GM21723 (cell line): ENCODE results near the gene MRPL48.
"Not testable (repeated sequence)": the region's sequence is repeated elsewhere in the genome, so short reads cannot be mapped to it uniquely, and the experiment has no call there.

Source experiments
- ATAC-seq: cut with Tn5 transposase; IDR thresholded peaks from one replicate; pipeline ENCODE4 v1.9.1; 2021; ENCODE audit warnings: mild to moderate bottlenecking, moderate library complexity; ENCODE audit not compliant: unreplicated experiment

Gene MRPL48

DNA sequence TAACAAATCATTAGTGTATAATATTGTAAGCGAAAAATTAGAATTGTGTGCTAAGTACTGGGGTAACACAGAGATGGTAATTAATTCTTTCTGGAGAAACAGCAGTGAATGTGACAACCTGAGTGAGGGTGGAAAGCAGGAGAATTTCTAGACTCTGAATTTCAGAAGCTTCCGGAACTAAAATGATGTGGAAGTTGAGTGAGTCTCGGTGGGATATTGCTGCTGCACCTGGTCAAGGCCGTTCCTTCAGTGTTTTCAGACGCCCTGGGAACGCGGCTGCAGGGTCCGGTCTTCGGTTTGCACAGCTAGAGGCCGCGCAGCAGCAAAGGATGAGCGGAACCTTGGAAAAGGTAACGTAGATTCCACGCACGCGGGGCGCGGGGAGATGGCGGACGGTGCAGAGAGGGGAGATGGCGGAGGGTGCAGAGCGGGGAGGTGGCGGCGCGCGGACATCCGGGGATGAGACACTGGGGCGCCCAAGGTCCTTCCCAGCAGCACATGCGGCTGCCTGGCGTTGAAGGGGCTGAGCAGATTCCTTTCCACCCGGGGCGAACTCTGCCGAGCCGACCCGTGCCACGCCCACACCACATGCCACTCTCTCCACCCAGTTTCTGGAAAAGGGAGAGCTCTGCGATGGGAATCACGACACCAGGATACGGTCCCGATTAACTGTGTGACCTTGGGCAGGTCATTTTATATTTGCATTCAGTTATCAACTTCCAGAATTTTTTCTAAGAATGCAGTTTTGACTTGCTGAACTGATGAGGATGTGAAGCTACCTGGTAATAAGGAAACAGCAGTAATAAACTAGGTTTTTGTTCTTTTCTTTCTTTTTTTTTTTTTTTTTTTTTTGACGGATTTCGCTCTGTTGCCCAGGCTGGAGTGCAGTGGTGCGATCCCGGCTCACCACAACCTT is at the start of gene MRPL48:
MRPL48 (plus strand) TSS at position 232 of the 916 bp plus-strand sequence; CDS start at position 330, 98 bp downstream.
- ATAC-seq = peak; percentile 95

DNA sequence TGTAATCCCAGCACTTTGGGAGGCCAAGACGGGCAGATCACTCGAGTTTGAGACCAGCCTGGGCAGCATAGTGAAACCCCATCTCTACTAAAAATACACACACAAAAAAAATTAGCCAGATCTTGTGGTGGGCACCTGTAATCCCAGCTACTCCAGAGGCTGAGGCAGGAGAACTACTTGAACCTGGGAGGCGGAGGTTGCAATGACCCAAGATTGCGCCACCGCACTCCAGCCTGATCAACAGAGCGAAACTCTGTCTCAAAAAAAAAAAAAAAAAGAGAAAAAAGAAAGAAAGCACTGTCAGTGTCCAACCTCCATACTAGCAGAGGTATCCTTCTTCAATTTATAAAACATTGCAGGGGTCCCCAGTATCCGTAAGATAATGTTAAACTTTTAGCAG is 44.6 kb upstream of the MRPL48 start:
- ATAC-seq = no peak

DNA sequence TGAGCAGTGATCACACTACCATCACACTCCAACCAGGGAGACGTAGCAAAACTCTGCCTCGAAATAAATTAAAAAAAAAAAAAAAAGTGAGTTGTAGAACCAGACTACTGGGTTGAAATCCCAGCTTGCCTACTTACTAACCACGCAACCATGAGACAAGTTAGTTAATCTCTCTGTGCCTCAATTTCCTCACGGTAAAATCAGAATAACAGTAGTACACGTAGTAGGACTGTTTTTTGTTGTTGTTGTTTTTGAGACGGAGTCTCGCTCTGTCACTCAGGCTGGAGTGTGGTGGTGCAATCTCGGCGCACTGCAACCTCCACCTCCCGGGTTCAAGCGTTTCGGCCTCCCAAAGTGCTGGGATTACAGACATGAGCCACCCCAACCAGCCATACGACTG is 41.0 kb upstream of the MRPL48 start:
- ATAC-seq = no peak

DNA sequence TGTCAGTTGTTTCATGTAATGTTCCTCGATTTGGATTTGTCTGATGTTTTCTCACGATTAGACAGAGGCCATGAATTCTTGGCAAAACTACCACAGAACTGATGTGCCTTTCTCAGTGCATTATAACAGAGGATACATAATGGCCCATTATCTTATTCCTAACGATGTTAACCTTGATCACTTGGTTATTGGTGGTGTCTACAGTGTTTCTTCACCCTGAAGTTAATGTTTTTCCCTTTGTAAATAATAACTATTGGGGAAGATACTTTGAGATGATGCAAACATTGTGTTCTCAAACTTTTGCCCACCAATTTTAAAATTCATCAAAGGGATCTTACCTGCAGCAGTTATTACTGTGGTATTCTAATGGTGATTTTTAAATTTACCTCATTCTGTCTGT is 39.9 kb upstream of the MRPL48 start:
- no peak for ATAC-seq

DNA sequence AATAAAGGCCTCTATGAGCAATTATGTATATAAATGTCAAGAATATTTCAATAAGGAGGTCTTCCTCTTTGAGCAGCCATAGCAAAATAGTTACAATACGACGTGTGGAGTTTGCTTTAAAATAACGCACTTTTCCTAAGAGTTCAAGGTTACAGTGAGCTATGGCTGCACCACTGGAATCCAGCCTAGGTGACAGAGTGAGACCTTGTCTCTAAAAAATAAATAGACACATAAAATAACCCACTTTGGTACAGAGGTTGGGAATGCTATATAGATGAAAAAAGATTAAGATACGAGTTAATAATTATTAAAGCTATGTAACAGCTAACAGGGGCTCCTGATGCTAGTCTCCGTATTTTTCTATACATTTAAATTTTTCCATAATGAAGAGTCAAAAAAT is 39.4 kb upstream of the MRPL48 start:
- ATAC-seq = no peak

DNA sequence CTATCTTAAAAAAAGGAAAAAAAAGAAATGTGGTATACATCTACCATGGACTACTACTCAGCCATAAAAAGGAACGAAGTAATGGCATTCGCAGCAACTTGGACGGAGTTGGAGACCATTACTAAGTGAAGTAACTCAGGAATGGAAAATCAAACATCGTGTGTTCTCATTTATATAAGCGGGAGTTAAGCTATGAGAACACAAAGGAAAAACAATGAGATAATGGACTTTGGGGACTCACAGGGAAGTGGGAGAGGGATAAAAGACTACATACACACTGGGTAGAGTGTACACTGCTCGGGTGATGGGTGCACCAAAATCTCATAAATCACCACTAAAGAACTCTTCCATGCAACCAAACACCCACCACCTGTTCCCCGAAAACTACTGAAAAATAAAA is 38.6 kb upstream of the MRPL48 start:
- no peak for ATAC-seq

DNA sequence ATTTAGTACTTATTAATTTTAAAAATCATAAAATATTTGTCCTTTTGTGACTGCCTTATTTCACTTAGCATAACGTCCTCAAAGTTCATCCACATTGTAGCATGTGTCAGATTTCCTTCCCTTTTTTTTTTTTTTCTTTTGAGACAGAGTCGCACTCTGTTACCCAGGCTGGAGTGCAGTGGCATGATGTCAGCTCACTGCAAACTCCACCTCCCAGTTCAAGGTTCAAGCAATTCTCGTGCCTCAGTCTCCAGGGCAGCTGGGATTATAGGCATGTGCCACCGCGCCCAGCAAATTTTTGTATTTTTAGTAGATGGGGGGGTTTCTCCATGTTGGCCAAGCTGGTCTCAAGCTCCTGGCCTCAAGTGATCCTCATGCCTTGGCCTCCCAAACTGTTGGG is 37.4 kb upstream of the MRPL48 start:
- no peak for ATAC-seq

DNA sequence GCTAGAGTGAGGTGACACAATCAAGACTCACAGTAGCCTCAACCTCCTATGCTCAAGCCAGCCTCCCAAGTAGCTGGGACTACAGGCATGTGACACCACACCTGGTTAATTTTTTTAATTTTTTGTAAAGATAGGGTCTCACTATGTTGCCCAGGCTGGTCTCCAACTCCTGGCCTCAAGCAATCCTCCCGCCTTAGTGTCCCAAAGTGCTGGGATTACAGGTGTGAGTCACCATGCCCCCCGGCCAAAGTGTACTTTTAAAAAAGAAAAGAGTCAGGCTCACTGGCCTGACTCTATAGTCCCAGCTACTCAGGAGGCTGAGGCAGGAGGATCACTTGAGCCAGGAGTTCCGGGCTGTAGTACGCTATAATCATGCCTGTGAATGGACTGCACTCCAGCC is 36.8 kb upstream of the MRPL48 start:
- ATAC-seq = not testable (repeated sequence)

DNA sequence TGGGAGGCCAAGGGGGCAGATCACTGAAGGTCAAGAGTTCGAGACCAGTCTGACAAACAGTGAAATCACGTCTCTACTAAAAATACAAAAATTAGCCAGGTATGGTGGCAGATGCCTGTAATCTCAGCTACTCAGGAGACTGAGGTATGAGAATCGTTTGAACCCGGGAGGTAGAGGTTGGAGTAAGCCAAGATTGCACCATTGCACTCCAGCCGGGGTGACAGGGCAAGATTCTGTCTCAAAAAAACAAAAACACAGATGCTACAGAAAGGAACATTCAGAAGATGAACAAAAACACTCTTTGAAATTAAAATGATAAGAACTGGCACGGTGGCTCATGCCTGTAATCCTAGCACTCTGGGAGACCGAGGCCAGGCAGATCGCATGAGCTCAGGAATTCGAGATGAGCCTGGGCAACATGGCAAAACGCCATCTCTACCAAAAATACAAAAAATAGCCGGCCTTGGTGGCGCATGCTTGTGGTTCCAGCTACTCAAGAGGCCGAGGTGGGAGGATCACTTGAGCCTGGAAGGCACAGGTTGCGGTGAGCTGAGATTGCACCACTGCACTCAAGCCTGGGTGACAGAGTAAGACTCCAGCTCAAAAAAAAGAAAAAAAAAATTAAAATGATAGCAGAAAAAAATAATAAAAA is 35.3 kb upstream of the MRPL48 start:
- no peak for ATAC-seq

DNA sequence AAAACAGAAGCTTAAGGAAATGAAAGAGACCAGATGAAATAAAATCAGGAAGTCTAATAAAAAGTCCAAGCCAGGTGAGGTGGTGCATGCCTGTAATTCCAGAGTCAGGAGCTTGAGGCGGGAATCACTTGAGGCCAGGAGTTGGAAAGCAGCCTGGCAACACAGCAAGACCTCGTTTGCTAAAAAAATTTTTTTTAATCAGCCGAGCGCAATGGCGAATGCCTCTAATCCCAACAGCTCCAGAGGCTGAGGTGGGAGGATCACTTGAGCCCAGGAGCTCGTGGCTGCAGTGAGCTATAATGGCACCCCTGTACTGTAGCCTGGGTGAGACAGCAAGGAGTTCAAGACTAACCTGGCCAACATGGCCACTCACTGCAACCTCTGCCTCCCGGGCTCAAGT is 34.8 kb upstream of the MRPL48 start:
- no peak for ATAC-seq

DNA sequence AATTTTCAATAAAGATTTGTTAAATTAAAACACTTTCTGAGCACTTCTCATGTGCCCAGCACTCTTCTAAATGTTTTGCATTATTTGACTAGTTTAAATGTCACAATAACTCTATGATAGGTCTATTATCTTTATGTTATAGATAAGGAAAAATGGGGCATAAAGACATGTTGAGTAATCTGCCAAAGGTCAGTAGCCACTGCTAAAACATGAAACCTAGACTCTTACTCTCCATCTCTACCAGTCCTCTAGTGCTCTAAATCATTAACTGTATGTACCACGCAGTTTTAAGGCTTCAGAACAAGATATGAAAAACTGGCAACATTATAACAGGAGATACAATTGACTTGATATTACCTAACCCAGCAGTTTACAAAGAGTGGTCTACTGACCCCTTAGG is 33.7 kb upstream of the MRPL48 start:
- no peak for ATAC-seq

DNA sequence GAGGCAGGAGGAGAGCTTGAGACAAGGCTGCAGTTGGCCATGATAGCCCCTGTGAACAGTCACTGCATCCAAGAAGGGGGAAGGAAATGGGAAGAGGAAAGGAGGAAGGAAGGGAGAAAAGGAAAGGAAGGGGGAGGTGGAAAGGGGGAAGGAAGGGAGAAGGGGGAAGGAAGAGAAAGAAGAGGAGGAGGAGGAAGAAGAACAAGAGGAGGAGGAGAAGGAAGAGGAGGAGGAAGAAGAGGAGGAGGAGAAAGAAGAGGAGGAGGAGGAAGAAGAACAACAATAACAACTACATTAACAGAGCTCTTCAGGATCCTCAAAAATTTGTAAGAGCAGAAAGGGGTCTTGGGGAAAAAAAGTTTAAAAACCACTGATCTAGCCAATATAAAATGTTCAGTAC is 32.0 kb upstream of the MRPL48 start:
- no peak for ATAC-seq

DNA sequence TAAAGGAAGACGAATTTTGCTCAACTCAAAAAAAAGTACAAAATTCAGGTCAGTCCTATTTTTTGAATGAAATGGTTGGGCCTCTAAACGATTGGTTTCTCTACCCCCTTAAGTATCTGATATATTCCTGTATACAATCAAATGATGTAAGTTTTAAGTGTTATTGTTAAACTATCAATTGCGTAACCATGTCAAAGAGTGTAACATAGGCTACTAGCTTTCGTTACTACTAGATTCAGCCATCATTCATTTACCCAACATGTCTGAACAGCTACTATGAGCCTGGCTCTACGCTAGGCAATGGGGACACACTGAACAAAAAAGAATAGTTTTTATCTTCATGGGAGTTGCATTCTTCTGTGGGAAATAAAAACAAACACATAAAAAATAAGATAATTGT is 30.1 kb upstream of the MRPL48 start:
- no peak for ATAC-seq

DNA sequence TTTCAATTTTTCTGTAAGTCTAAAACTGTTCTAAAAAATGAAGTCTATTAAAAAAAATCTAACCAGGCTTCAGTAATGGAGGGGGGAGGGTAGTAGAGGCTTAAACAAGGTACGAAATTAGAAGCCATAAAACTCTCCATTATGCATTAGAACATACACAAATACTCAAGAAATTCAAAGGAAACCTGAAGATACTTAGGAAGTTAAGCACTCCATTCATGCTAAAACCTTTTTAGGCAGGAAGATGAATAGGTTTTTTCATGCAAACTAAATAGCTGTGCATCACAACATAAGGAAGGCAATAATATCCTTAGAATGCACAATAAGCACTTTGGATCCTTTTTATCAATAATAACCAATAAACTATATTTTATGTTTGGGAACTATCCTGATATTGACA is 29.2 kb upstream of the MRPL48 start:
- ATAC-seq = no peak

DNA sequence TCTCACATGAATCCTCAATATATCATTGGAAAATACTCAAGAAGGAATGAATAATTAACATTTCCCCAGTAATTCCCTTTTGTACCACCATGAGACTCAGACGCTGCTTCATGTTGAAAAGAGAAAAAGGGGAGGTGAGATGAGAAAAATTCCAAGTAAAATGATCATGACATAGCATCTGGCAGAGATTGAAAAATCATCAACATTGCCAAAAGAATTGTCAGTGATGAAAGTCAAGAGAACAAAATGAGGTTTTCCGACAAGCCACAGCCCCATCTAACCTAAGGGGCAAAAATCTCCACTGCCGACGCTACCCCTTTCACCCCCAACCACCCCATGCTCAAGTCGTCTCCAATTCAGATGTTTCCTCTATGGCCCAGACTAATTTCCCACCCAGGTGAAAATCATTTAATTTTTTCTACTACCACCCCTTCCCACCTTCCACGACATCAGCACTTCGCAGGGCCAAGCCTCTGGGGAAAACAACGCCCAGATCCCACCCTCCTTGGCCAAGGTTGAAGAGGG is 28.0 kb upstream of the MRPL48 start:
- ATAC-seq = no peak

DNA sequence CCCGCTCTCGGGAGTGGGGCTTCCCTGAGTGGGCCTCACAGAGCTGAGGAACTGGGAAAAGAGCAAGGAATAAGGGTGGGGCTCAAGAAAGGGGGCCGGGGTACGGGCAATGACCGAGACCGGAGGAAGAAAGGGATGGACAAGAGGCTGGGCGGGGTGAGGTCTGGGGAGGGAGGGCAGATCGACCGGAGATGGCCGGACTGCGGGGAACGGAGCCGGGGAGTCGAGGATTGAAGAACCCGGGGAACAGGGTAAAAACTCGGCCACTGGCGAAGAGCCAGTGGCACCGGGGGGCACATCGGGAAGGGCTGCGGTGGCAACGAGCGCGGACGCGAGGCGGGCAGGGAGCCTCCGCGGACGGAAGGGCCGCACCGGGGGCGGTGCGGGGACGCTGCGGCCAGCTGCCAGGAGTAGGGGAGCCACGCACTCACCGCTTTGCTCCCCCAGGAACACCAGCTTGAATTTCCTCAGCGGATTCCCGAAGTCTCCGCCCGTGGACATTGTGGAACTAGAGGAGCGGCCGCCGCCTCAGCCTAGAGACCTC is 27.5 kb upstream of the MRPL48 start:
- ATAC-seq = peak; percentile 7

DNA sequence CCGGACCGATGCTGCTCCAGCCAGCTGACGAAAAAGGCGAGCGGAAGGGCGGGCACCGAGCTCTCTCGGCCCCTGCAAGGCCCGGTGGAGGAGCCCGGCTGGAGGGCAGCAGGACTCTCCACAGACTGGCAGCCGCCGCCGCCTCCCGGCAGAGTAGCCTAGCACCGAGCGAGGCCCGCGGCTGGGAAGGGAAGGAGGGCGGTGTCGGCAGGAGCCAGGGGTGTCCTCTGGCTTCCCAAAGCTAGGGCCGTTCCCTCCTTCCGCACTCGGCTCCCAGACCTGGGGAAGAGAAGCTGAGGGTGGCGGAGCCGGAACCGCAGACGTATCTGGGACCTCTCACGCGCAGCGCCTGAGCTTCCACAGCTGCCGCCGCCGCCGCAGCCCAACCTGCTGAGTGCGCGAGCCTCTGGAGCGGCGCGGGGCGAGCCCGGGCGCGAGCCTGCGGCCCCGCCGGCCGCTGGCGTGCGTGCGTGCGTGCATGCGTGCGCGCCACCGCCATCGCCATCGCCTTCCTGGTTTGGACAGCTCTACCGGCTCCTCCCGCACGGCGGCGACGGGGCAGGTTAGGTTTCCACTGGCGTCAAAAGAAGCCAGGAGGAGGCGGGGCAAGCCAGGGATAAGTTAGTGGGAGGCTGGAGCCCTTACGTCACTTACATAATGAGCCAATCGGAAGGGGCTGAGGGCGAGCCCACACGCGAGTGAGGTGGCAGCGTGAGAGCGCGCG is 26.8 kb upstream of the MRPL48 start, which contains the start of gene RAB6A:
RAB6A (minus strand) TSS at position 396 of the 724 bp plus-strand sequence. CDS start 439 bp downstream, outside the sequence.
- ATAC-seq = peak; percentile 91

DNA sequence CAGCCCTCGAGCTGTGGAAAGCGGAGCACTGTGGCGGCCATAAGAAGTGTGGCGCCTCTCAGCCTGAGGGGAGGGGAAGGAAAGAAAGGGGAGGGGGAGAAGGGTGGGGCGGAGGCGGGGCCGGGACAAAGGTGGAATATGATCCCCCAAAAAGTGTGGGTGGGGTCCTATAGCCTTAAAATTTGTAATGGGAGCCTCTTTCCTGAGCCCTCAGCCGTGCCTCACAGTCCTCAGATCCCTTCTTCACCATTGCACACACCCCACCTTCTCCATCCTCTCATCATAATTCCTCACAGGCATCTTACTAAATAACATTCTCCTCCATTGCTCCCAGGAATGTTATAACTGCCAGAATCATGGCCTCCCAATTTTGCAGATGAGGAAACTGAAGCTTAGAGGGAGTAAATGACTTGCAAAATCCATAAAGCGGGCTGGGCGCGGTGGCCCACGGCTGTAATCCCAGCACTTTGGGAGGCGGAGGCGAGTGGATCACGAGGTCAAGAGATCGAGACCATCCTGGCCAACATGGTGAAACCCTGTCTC is 26.2 kb upstream of the MRPL48 start:
- ATAC-seq = peak; percentile 7

DNA sequence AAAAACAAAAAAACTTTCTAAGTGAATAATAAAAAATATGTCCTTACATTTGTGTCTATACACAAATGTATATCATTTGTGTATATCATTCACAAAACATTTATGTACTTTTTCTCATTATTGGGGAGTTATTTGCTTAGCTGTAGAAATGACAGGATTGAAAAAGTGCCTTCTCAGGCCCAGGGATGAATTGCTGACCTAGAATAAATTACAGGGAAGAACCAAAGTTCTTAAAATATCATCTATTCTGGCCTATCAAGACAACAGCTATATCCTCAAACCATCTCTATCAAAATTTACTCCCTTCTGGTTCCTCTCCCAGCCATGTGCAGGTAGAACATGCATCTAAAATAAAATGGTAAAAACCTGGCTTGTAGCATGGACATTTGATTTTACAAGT is 24.9 kb upstream of the MRPL48 start:
- ATAC-seq = no peak

DNA sequence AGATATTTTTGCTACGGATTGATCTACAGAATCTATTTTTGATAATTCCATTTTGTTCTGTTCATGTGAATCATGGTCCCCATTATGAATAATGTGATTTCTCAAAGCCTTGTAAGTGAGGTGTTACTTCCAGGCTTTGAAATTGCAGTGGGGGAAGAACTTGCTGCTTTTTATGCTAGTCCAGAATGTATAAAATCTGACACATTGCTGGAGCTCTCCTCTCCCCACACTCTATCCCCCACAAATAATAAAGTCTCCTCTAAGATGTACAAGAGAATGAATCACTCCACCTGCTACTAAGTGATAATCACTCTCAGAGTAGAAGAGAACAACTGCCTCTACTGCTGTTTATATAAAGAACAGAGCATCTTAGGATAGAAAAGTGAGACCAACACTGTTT is 20.9 kb upstream of the MRPL48 start:
- ATAC-seq = no peak

DNA sequence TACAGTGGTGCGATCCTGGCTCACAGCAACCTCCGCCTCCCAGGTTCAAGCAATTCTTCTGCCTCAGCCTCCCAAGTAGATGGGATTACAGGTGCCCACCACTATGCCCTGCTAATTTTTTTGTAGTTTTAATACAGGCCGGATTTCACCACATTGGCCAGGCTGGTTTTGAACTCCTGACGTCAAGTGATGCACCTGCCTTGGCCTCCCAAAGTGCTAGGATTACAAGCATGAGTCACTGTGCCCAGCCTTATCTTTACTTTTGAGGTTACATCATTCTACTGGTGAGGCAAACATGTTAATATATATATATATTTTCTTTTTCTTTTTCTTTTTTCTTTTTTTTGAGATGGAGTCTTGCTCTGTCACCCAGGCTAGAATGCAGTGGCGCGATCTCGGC is 16.9 kb upstream of the MRPL48 start:
- not testable (repeated sequence) for ATAC-seq
